K562 (cell line): Measurements from ENCODE around the gene SET. TPM values are rescaled to one million over a fixed set of nuclear protein-coding genes. Genes with fewer than 3 reads are reported as not detected.

ENCODE experiments used
- DACH1 ChIP-seq: fragments of 450-650 bp; IDR thresholded peaks from 2 replicates; pipeline ENCODE4 v1.6.1; 2018; ENCODE audit not compliant: partially characterized antibody
- FOXJ2 ChIP-seq: fragments of 200-800 bp; sonication (Bioruptor generic); IDR thresholded peaks from 2 replicates; pipeline ENCODE4 v1.6.1; 2016; ENCODE audit warnings: missing genetic modification characterization, missing compliant biosample characterization
- GABPA ChIP-seq: fragments of 200-800 bp; sonication (Bioruptor generic); conservative IDR thresholded peaks from 2 replicates; pipeline ENCODE4 v1.6.1; 2016; ENCODE audit warnings: low read depth, missing genetic modification characterization, missing compliant biosample characterization
- HDAC8 ChIP-seq: fragments of 450-650 bp; IDR thresholded peaks from 2 replicates; pipeline ENCODE4 v1.6.1; 2016; ENCODE audit warnings: mild to moderate bottlenecking, missing genetic modification characterization, moderate library complexity, missing compliant biosample characterization
- HLTF ChIP-seq: fragments of 450-650 bp; IDR thresholded peaks from 2 replicates; pipeline ENCODE4 v1.6.1; 2016
- MIER1 ChIP-seq: fragments of 450-650 bp; IDR thresholded peaks from 2 replicates; pipeline ENCODE4 v1.6.1; 2016; ENCODE audit warnings: antibody characterized with exemption, mild to moderate bottlenecking, low read depth
- NR2C2 ChIP-seq, 2 experiments: fragments of 200-800 bp in 1 of 2; sonication (Bioruptor generic) in 1 of 2; sonication (generic) in 1 of 2; formaldehyde crosslinking in 1 of 2; IDR thresholded peaks; 2 replicates each; pipeline versions ENCODE4 v1.6.1 to v1.8.0; 2016 to 2022; ENCODE audit warnings: mild to moderate bottlenecking in 1 of 2, missing compliant biosample characterization in 1 of 2, missing genetic modification characterization in 1 of 2, missing genetic modification reagents in 1 of 2
- NUFIP1 ChIP-seq: fragments of 450-650 bp; IDR thresholded peaks from 2 replicates; pipeline ENCODE4 v1.6.1; 2018; ENCODE audit not compliant: partially characterized antibody
- PATZ1 ChIP-seq: fragments of 250-450 bp; sonication (Bioruptor Pico); IDR thresholded peaks from 2 replicates; pipeline ENCODE4 v1.5.0; 2020; ENCODE audit warnings: mild to moderate bottlenecking, borderline replicate concordance
- POLR2AphosphoS2 ChIP-seq: IDR thresholded peaks from 2 replicates; pipeline ENCODE4 v1.6.1; 2012; ENCODE audit warnings: low read length, improper control_type of control experiment
- SMARCE1 ChIP-seq: fragments of 450-650 bp; IDR thresholded peaks from 2 replicates; pipeline ENCODE4 v1.7.1; 2016; ENCODE audit warnings: mild to moderate bottlenecking
- TAF15 ChIP-seq: fragments of 200-400 bp; formaldehyde crosslinking; IDR thresholded peaks from 2 replicates; pipeline ENCODE4 v1.6.1; 2017; ENCODE audit warnings: mild to moderate bottlenecking, low read depth, low read length, moderate library complexity
- TAF9B ChIP-seq: fragments of 450-650 bp; IDR thresholded peaks from 2 replicates; pipeline ENCODE4 v1.6.1; 2018; ENCODE audit warnings: mild to moderate bottlenecking; ENCODE audit not compliant: partially characterized antibody
- VEZF1 ChIP-seq: fragments of 200-800 bp; sonication (Bioruptor generic); IDR thresholded peaks from 2 replicates; pipeline ENCODE4 v1.6.1; 2017; ENCODE audit warnings: missing genetic modification characterization, missing compliant biosample characterization
- ZC3H4 ChIP-seq: sonication (generic); formaldehyde crosslinking; IDR thresholded peaks from 2 replicates; pipeline ENCODE4 v1.9.0; 2021; ENCODE audit warnings: missing genetic modification reagents, borderline replicate concordance
- ZEB2 ChIP-seq: fragments of 450-650 bp; IDR thresholded peaks from 2 replicates; pipeline ENCODE4 v1.6.1; 2016
- ZKSCAN1 ChIP-seq: fragments of 150-350 bp; IDR thresholded peaks from 2 replicates; pipeline ENCODE4 v1.6.1; 2016; ENCODE audit warnings: low read depth, low read length
- ZNF224 ChIP-seq: sonication (generic); formaldehyde crosslinking; IDR thresholded peaks from 2 replicates; pipeline ENCODE4 v1.8.0; 2022; ENCODE audit warnings: mild to moderate bottlenecking, missing genetic modification reagents
- ZNF23 ChIP-seq: fragments of 250-450 bp; sonication (Bioruptor Pico); IDR thresholded peaks from 2 replicates; pipeline ENCODE4 v1.4.0; 2020; ENCODE audit warnings: mild to moderate bottlenecking
- ZNF354B ChIP-seq: fragments of 250-450 bp; sonication (Bioruptor Pico); IDR thresholded peaks from 2 replicates; pipeline ENCODE4 v1.4.0; 2020
- ZNF76 ChIP-seq: fragments of 250-450 bp; sonication (Bioruptor Pico); IDR thresholded peaks from 2 replicates; pipeline ENCODE4 v1.4.0; 2020; ENCODE audit warnings: mild to moderate bottlenecking, moderate library complexity, borderline replicate concordance
- polyA plus RNA-seq, 8 experiments: library from polyadenylated mRNA; depleted of rRNA in 4 of 8; stranded (reverse) in 5 of 8; unstranded in 3 of 8; fragments of >200 nt; fragmentation: Nextera tagmentation in 2 of 8; fragmentation: Illumina TruSeq in 1 of 8; extraction: Ambion mirVana in 2 of 8; extraction: Trizol in 1 of 8; gene quantifications; 2 replicates each; pipeline versions ENCODE4 v1.2.1 to v1.2.3, GENCODE V29; 2011 to 2014; ENCODE audit warnings: inconsistent platforms in 1 of 8, missing spikeins in 1 of 8
- total RNA-seq, 7 experiments: library from RNA; depleted of rRNA in 6 of 7; stranded (reverse); fragments of >200 nt in 6 of 7; fragmentation: Illumina TruSeq in 2 of 7; extraction: Trizol in 2 of 7; gene quantifications; 2 replicates each; pipeline versions ENCODE4 v1.2.1 to v1.2.3, GENCODE V29; 2011 to 2021; ENCODE audit warnings: low replicate concordance in 1 of 7
- TF ChIP-seq, protein P1 (sequence below): fragments of 250-450 bp; sonication (Bioruptor Pico); IDR thresholded peaks from 2 replicates; pipeline ENCODE4 v1.4.0; 2020
- TF ChIP-seq, protein P2 (sequence below): fragments of 200-800 bp; sonication (Bioruptor generic); IDR thresholded peaks from 2 replicates; pipeline ENCODE4 v1.6.1; 2017; ENCODE audit warnings: missing genetic modification characterization, missing compliant biosample characterization
- TF ChIP-seq, protein P3 (sequence below): fragments of 450-650 bp; IDR thresholded peaks from 2 replicates; pipeline ENCODE4 v1.6.1; 2014; ENCODE audit warnings: low read depth, mild to moderate bottlenecking, moderate library complexity, borderline replicate concordance

Gene SET
- total and polyA plus RNA-seq, 9 of the 15 experiments (the other 6 are each of a cell fraction or from before 2014, with no cell fraction given) = 404 to 1,447 (median 907) TPM

GRCh38 chr9:128733256-128733655 lies 44.2 kb downstream of the SET start (continued):
- TF ChIP-seq MIER1 (no peak), NR2C2 (CRISPR knock-in tag; IDR thresholded peaks at IDR 0.05) (no peak), NR2C2 (tag; IDR thresholded peaks at IDR 0.05) (no peak), TAF9B (no peak), VEZF1 (CRISPR knock-in tag) (peak; percentile 55), ZKSCAN1 (0 out of 2 replicates have a peak, but pooled peaks have one; percentile 27), NUFIP1 (no peak), HDAC8 (tag) (no peak), ZC3H4 (no peak), HLTF (no peak), ZEB2 (no peak), ZNF354B (CRISPR knock-in tag) (no peak), FOXJ2 (tag) (no peak), ZNF23 (CRISPR knock-in tag) (no peak), SMARCE1 (no peak), DACH1 (no peak), POLR2AphosphoS2 (no peak), PATZ1 (no peak), ZNF76 (CRISPR knock-in tag) (no peak), ZNF224 (CRISPR knock-in tag) (no peak), TAF15 (no peak), GABPA (tag) (no peak)
- TF ChIP-seq, protein P1, sequence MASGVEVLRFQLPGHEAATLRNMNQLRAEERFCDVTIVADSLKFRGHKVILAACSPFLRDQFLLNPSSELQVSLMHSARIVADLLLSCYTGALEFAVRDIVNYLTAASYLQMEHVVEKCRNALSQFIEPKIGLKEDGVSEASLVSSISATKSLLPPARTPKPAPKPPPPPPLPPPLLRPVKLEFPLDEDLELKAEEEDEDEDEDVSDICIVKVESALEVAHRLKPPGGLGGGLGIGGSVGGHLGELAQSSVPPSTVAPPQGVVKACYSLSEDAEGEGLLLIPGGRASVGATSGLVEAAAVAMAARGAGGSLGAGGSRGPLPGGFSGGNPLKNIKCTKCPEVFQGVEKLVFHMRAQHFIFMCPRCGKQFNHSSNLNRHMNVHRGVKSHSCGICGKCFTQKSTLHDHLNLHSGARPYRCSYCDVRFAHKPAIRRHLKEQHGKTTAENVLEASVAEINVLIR = no peak
- TF ChIP-seq, protein P2, sequence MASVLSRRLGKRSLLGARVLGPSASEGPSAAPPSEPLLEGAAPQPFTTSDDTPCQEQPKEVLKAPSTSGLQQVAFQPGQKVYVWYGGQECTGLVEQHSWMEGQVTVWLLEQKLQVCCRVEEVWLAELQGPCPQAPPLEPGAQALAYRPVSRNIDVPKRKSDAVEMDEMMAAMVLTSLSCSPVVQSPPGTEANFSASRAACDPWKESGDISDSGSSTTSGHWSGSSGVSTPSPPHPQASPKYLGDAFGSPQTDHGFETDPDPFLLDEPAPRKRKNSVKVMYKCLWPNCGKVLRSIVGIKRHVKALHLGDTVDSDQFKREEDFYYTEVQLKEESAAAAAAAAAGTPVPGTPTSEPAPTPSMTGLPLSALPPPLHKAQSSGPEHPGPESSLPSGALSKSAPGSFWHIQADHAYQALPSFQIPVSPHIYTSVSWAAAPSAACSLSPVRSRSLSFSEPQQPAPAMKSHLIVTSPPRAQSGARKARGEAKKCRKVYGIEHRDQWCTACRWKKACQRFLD (CRISPR knock-in tag) = no peak; the same call in 1 of the 2 replicates
- TF ChIP-seq, protein P3, sequence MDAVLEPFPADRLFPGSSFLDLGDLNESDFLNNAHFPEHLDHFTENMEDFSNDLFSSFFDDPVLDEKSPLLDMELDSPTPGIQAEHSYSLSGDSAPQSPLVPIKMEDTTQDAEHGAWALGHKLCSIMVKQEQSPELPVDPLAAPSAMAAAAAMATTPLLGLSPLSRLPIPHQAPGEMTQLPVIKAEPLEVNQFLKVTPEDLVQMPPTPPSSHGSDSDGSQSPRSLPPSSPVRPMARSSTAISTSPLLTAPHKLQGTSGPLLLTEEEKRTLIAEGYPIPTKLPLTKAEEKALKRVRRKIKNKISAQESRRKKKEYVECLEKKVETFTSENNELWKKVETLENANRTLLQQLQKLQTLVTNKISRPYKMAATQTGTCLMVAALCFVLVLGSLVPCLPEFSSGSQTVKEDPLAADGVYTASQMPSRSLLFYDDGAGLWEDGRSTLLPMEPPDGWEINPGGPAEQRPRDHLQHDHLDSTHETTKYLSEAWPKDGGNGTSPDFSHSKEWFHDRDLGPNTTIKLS = no peak
